Measurements from ENCODE around the gene CTNNBIP1.

The CTNNBIP1 gene

DNA sequence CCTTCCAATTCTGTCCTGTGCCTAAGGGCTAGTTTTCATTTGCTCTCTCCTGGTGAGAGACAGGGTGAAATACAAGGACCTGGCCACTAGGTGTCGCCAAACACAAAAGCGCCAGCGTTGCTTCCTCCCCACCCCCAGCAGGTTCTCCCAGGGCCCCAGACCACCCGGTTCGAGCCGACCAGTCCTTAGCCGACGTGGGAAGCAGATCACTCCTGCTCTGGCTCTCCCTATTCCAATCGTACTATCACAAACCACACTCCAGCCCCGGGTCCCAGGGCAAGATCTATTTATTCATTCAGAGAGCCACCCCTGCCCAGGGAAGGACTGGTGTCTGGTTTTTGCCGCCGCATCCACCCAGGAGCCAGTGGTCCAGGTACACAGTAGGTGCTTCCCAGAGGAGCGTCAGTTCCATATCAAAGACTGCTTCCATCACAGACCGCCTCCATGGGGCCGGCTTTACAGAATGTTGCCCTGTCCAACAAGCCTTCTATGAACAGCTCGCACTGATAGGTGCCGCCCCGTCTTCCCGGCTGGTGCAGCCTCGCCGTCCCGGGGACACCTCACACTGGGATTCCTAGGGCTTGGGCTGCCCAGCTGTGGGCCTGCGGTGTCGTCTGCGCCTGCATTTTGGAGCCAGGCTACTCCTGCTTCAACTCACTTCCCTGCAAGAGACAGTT is 35.0 kb downstream of the CTNNBIP1 start:
- H3K9ac ChIP-seq, result no peak overlapping the region

DNA sequence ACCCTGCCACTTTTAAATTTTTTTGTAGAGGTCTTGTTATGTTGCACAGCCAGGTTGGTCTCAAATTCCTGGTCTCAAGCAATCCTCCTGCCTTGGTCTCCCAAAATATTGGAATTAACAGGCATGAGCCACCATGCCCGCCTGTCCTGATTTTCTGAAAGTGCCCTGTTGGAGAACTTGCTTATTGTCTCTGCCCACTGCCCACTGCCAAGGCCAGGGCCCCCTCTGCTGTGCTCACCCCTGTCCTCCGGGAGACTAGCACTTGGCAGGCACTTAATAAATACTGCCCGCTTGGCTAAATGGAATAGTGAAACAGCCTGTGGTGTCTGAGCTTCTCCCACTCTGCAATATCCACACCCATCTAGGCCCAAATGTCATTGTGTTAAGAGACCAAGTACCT is 35.7 kb downstream of the CTNNBIP1 start:
- Histone ChIP-seq H3K36me3 (ENCODE audit: insufficient read depth) (no peaks in the 10 kb centered on the region), H3K4me3 (IDR thresholded peaks at IDR 0.05; ENCODE audit: insufficient read depth, low read depth, low read length) (no peak overlapping the region), H4K20me1 (ENCODE audit: insufficient read depth) (no peaks in the 10 kb centered on the region; the same call in 1 of the 2 replicates), H3K79me2 (ENCODE audit: insufficient read depth, low read depth) (no peaks in the 10 kb centered on the region), H3K27me3 (ENCODE audit: insufficient read depth, low read depth) (no peaks in the 10 kb centered on the region), H3K4me1 (ENCODE audit: low read depth, poor library complexity, severe bottlenecking) (no peaks in the 10 kb centered on the region), H3K9ac (no peak overlapping the region), H3K27ac (no peak overlapping the region), H3K4me2 (no peak overlapping the region), H2AFZ (ENCODE audit: low read depth) (0 out of 2 replicates have a peak overlapping the region, but pooled peaks have one; percentile 38)
- TF ChIP-seq, protein P1, sequence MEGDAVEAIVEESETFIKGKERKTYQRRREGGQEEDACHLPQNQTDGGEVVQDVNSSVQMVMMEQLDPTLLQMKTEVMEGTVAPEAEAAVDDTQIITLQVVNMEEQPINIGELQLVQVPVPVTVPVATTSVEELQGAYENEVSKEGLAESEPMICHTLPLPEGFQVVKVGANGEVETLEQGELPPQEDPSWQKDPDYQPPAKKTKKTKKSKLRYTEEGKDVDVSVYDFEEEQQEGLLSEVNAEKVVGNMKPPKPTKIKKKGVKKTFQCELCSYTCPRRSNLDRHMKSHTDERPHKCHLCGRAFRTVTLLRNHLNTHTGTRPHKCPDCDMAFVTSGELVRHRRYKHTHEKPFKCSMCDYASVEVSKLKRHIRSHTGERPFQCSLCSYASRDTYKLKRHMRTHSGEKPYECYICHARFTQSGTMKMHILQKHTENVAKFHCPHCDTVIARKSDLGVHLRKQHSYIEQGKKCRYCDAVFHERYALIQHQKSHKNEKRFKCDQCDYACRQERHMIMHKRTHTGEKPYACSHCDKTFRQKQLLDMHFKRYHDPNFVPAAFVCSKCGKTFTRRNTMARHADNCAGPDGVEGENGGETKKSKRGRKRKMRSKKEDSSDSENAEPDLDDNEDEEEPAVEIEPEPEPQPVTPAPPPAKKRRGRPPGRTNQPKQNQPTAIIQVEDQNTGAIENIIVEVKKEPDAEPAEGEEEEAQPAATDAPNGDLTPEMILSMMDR (conservative IDR thresholded peaks at IDR 0.05; ENCODE audit: low read depth, low read length), result no peak

More for the DNA sequence above, 35.0 kb downstream of the CTNNBIP1 start:
- Histone ChIP-seq H3K79me2 (ENCODE audit: insufficient read depth, low read depth) (no peaks in the 10 kb centered on the region), H3K4me3 (IDR thresholded peaks at IDR 0.05; ENCODE audit: insufficient read depth, low read depth, low read length) (no peak overlapping the region), H2AFZ (ENCODE audit: low read depth) (peak overlapping the region; percentile 38; the same call in 1 of the 2 replicates), H3K36me3 (ENCODE audit: insufficient read depth) (no peaks in the 10 kb centered on the region), H3K27ac (no peak overlapping the region), H3K4me1 (ENCODE audit: low read depth, poor library complexity, severe bottlenecking) (no peaks in the 10 kb centered on the region), H3K27me3 (ENCODE audit: insufficient read depth, low read depth) (no peaks in the 10 kb centered on the region), H3K4me2 (peak overlapping the region; percentile 27; the same call in 1 of the 2 replicates), H4K20me1 (ENCODE audit: insufficient read depth) (no peaks in the 10 kb centered on the region; the same call in 1 of the 2 replicates)
- TF ChIP-seq, protein P1 (conservative IDR thresholded peaks at IDR 0.05; ENCODE audit: low read depth, low read length), result peak; percentile 97

DNA sequence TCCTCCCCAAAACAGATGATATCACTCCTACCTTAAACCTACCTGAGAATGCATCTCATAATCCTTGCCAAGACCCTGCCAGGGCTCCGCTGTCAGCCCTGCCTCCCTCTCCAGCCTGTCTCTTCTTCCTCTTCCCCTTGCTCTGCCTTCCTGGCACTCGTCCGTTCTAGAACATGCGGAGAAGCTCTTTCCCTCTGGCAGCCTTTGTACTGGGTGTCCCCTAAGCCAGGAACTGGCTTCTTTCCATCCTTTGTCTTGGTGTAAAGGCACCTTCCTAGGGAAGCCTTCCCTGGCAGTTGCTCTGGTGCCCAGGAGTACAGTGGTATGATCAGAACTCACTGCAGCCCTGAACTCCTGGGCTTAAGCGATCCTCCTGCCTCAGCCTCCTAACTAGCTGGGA is 36.1 kb downstream of the CTNNBIP1 start:
- H3K4me1 ChIP-seq (ENCODE audit: low read depth, poor library complexity, severe bottlenecking), result no peaks in the 10 kb centered on the region
- H3K27me3 ChIP-seq (ENCODE audit: insufficient read depth, low read depth), result no peaks in the 10 kb centered on the region
- no peak overlapping the region for H3K9ac ChIP-seq
- H3K27ac ChIP-seq, result no peak overlapping the region
- H3K4me3 ChIP-seq (IDR thresholded peaks at IDR 0.05; ENCODE audit: insufficient read depth, low read depth, low read length), result no peak overlapping the region
- no peak overlapping the region for H2AFZ ChIP-seq (ENCODE audit: low read depth)
- H3K79me2 ChIP-seq (ENCODE audit: insufficient read depth, low read depth), result no peaks in the 10 kb centered on the region
- no peaks in the 10 kb centered on the region for H3K36me3 ChIP-seq (ENCODE audit: insufficient read depth)
- H3K4me2 ChIP-seq, result no peak overlapping the region
- TF ChIP-seq, protein P1 (conservative IDR thresholded peaks at IDR 0.05; ENCODE audit: low read depth, low read length), result no peak
- H4K20me1 ChIP-seq (ENCODE audit: insufficient read depth), result no peaks in the 10 kb centered on the region; the same call in 1 of the 2 replicates

DNA sequence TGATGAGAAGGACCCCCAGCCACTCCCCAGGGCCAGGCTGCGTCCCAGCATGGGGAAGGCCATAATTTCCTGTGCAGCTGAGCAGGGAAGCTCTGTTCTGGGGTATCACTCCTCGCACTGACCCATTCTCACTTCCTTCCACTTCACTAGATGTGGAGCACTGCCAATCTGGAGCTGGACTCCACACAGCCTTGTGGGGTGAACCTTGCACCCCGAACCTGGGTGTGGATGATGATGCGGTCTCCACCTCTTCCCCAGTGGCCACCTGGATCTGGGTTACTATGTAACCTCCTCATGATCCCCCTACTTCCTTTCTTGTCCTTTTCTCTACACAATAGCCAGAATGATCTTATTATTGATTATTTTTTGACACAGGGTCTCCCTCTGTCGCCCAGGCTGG is 36.7 kb downstream of the CTNNBIP1 start:
- Histone ChIP-seq H4K20me1 (ENCODE audit: insufficient read depth) (no peaks in the 10 kb centered on the region; the same call in 1 of the 2 replicates), H3K36me3 (ENCODE audit: insufficient read depth) (no peaks in the 10 kb centered on the region), H3K79me2 (ENCODE audit: insufficient read depth, low read depth) (no peaks in the 10 kb centered on the region), H3K4me2 (no peak overlapping the region), H3K27ac (no peak overlapping the region), H2AFZ (ENCODE audit: low read depth) (no peak overlapping the region), H3K9ac (no peak overlapping the region), H3K27me3 (ENCODE audit: insufficient read depth, low read depth) (no peaks in the 10 kb centered on the region), H3K4me3 (IDR thresholded peaks at IDR 0.05; ENCODE audit: insufficient read depth, low read depth, low read length) (no peak overlapping the region), H3K4me1 (ENCODE audit: low read depth, poor library complexity, severe bottlenecking) (no peaks in the 10 kb centered on the region)
- TF ChIP-seq, protein P1 (conservative IDR thresholded peaks at IDR 0.05; ENCODE audit: low read depth, low read length), result no peak
